ENCODE results near the gene KLF13. TPM values are rescaled to one million over a fixed set of nuclear protein-coding genes. Genes with fewer than 3 reads are reported as not detected.
A peak's percentile ranks its signal among the peaks of the same experiment; 100 is the strongest.

The KLF13 gene
- total RNA-seq, 1 experiment from 2014 or later, result 60.1 TPM

GRCh38 chr15:31365655-31366127, 39.1 kb downstream of the KLF13 start:
- ATAC-seq (peak; percentile 71), DNase-seq (ENCODE audit: low read depth, low spot score) (no peak)
- no peak overlapping the region for H3K9ac ChIP-seq (ENCODE audit: low read length)
- H3K9me3 ChIP-seq (ENCODE audit: control insufficient read depth in 1 of 2, insufficient read depth in 1 of 2, low read depth in 1 of 2, low read length in 2 of 2), result 0 out of 4 replicates have a peak, but pooled peaks cover 0 to 3% of the 10 kb centered on the region in 2 experiments
- H3K4me1 ChIP-seq (ENCODE audit: control insufficient read depth in 1 of 2, insufficient read depth in 2 of 2, low read length in 2 of 2), result peaks cover 3 to 7% of the 10 kb centered on the region in 2 experiments; a peak in 2 of 4 replicates
- no peaks in the 10 kb centered on the region for H3K36me3 ChIP-seq (ENCODE audit: control insufficient read depth in 1 of 2, insufficient read depth in 2 of 2, low read length in 2 of 2)
- H4K20me1 ChIP-seq (ENCODE audit: insufficient read depth), result no peaks in the 10 kb centered on the region; the same call in 1 of the 2 replicates
- POLR2A ChIA-PET, result no interaction called here
- TF ChIP-seq ZNF274 (IDR thresholded peaks at IDR 0.05; ENCODE audit: low read depth, low read length), result no peak
- no peak for TF ChIP-seq MAX (IDR thresholded peaks at IDR 0.05)
- TF ChIP-seq SRF (IDR thresholded peaks at IDR 0.05; ENCODE audit: low read depth), result no peak
- no peak for TF ChIP-seq EGR1 (IDR thresholded peaks at IDR 0.05; ENCODE audit: low read depth)
- no peak for TF ChIP-seq FOSL1 (IDR thresholded peaks at IDR 0.05; ENCODE audit: low read depth)
- TF ChIP-seq RAD21 (IDR thresholded peaks at IDR 0.05; ENCODE audit: low read depth), result no peak
- no peak for TF ChIP-seq POLR2AphosphoS5 (IDR thresholded peaks at IDR 0.05; ENCODE audit: low read depth, low read length)
- TF ChIP-seq ATF3 (IDR thresholded peaks at IDR 0.05), result no peak
- no peak for TF ChIP-seq ELF1 (IDR thresholded peaks at IDR 0.05; ENCODE audit: borderline replicate concordance, low read depth)
- no peak for TF ChIP-seq JUND (IDR thresholded peaks at IDR 0.05)
- TF ChIP-seq EZH2phosphoT487 (IDR thresholded peaks at IDR 0.05; ENCODE audit: borderline replicate concordance), result no peak
- no peak for TF ChIP-seq CBX3 (IDR thresholded peaks at IDR 0.05; ENCODE audit: low read depth)
- no peak for TF ChIP-seq REST (IDR thresholded peaks at IDR 0.05; ENCODE audit: low read depth)
- no peak for TF ChIP-seq YY1 (IDR thresholded peaks at IDR 0.05; ENCODE audit: extremely low read depth, insufficient replicate concordance, low read depth, low read length)
- TF ChIP-seq TCF7L2 (IDR thresholded peaks at IDR 0.05; ENCODE audit: borderline replicate concordance, extremely low read depth, insufficient read depth, insufficient read length), result no peak
- TF ChIP-seq SIN3A (IDR thresholded peaks at IDR 0.05; ENCODE audit: low read depth), result no peak
- CTCF ChIA-PET, result no interaction called here
- no peaks in the 10 kb centered on the region for H3K9me2 ChIP-seq (ENCODE audit: insufficient read depth)
- H3K4me2 ChIP-seq (ENCODE audit: low read length), result no peak overlapping the region
- no TSS peak for BruUV-seq (replicated peaks)
- no peaks in the 10 kb centered on the region for H3K27me3 ChIP-seq (ENCODE audit: insufficient read depth, low read length)
- H3K27ac ChIP-seq (ENCODE audit: low read depth, low read length), result no peak overlapping the region
- intact Hi-C loops (cut with micrococcal nuclease), result loop anchor here (10.0 kb wide), 1 partner anchor 119 kb away; no protein-coding TSS in a partner anchor
- H3K79me2 ChIP-seq (ENCODE audit: insufficient read depth, low read length), result peaks cover 30% of the 10 kb centered on the region; the same call in 1 of the 2 replicates
- H3K4me3 ChIP-seq (replicated peaks in 1 of 2; ENCODE audit: low read depth in 1 of 2, low read length in 2 of 2), result no peak overlapping the region
- RAD21 ChIA-PET (ENCODE audit: low non-redundant PET in 1 of 2, low total read pairs in 2 of 2, uncharacterized antibody in 2 of 2, unreplicated experiment in 2 of 2), result interaction anchor here in 1 of 2 experiments (0.7 kb wide), 1 partner anchor 150 kb away, joined by 3 read pairs; no protein-coding TSS in a partner anchor
- no peak overlapping the region for H2AFZ ChIP-seq (ENCODE audit: low read depth, low read length, poor library complexity, severe bottlenecking)

Measured in HCT116 (cell line).